SK-N-SH (cell line): Measurements from ENCODE around the gene ABCE1. TPM values are rescaled to one million over a fixed set of nuclear protein-coding genes. Genes with fewer than 3 reads are reported as not detected.

Experiments used
- CTCF ChIA-PET: fragments of 300-600, 350-600 bp; formaldehyde crosslinking; extraction: SDS; loops from one replicate; lab custom pipeline; 2021; lab: Yijun Ruan, JAX
- POLR2A ChIA-PET: fragments of 350-600 bp; sonication (Branson Sonifier 250); formaldehyde crosslinking; extraction: SDS; loops from one replicate; lab custom pipeline; 2020; ENCODE audit warnings: antibody characterized with exemption, inconsistent platforms; lab: Yijun Ruan, JAX
- DNase-seq: peaks from one replicate; pipeline ENCODE4 v3.0.0; 2012
- H2AFZ ChIP-seq: fragments of 200-600 bp; sonication (generic); 2 replicates; pipeline ENCODE4 v1.8.1; 2016; ENCODE audit warnings: antibody characterized with exemption, mild to moderate bottlenecking, low read depth
- H3F3A ChIP-seq: fragments of 200-600 bp; sonication (generic); replicated peaks from 2 replicates; pipeline ENCODE3; 2016; ENCODE audit warnings: antibody characterized with exemption, mild to moderate bottlenecking; ENCODE audit not compliant: insufficient read depth
- H3K27ac ChIP-seq, 2 experiments: fragments of 200-500 bp in 1 of 2; fragments of 200-600 bp in 1 of 2; sonication (Bioruptor generic) in 1 of 2; sonication (generic), shearing (Covaris generic) in 1 of 2; 2 replicates each; pipeline versions ENCODE4 v1.5.1 to v1.6.1; 2014 to 2016; ENCODE audit warnings: low read depth in 2 of 2, inconsistent platforms in 1 of 2, low read length in 1 of 2, mild to moderate bottlenecking in 1 of 2, mixed read lengths in 1 of 2
- H3K27me3 ChIP-seq: fragments of 200-600 bp; sonication (generic), shearing (Covaris generic); 2 replicates; pipeline ENCODE4 v1.6.1; 2016; ENCODE audit warnings: mixed run types; ENCODE audit not compliant: insufficient read depth
- H3K36me3 ChIP-seq, 2 experiments: fragments of 200-500 bp in 1 of 2; fragments of 200-600 bp in 1 of 2; sonication (Bioruptor generic) in 1 of 2; sonication (generic) in 1 of 2; replicated peaks in 1 of 2; 2 replicates each; pipeline versions ENCODE3 to v1.5.1; 2014 to 2016; ENCODE audit warnings: low read length in 1 of 2, mild to moderate bottlenecking in 1 of 2; ENCODE audit not compliant: insufficient read depth in 2 of 2, control insufficient read depth in 1 of 2
- H3K4me1 ChIP-seq, 2 experiments: fragments of 200-500 bp in 1 of 2; fragments of 200-600 bp in 1 of 2; sonication (Bioruptor generic) in 1 of 2; sonication (generic), shearing (Covaris generic) in 1 of 2; 2 replicates each; pipeline versions ENCODE4 v1.5.1 to v1.6.1; 2014 to 2016; ENCODE audit warnings: low read depth in 1 of 2, low read length in 1 of 2, mixed run types in 1 of 2; ENCODE audit not compliant: insufficient read depth in 2 of 2, control insufficient read depth in 1 of 2
- H3K4me2 ChIP-seq: fragments of 200-600 bp; sonication (generic), shearing (Covaris generic); 2 replicates; pipeline ENCODE4 v1.6.1; 2017; ENCODE audit warnings: mixed run types
- H3K4me3 ChIP-seq, 2 experiments: fragments of 200-500 bp in 1 of 2; fragments of 200-600 bp in 1 of 2; sonication (Bioruptor generic) in 1 of 2; sonication (generic), shearing (Covaris generic) in 1 of 2; 2 replicates each; pipeline versions ENCODE4 v1.5.1 to v1.8.1; 2014 to 2016; ENCODE audit warnings: low read depth in 2 of 2, inconsistent platforms in 1 of 2, low read length in 1 of 2, mild to moderate bottlenecking in 1 of 2, mixed read lengths in 1 of 2, moderate library complexity in 1 of 2
- H3K79me2 ChIP-seq: fragments of 200-600 bp; sonication (generic); 2 replicates; pipeline ENCODE4 v1.8.1; 2017; ENCODE audit warnings: mild to moderate bottlenecking; ENCODE audit not compliant: insufficient read depth
- H3K9ac ChIP-seq: fragments of 200-600 bp; sonication (generic); 2 replicates; pipeline ENCODE4 v1.6.1; 2017; ENCODE audit warnings: mixed run types
- H3K9me2 ChIP-seq: fragments of 200-600 bp; sonication (generic); 2 replicates; pipeline ENCODE4 v1.6.1; 2017; ENCODE audit warnings: mixed run types
- H3K9me3 ChIP-seq: fragments of 200-600 bp; sonication (generic); 2 replicates; pipeline ENCODE4 v1.6.1; 2017; ENCODE audit warnings: mixed run types, mild to moderate bottlenecking, moderate library complexity
- H4K20me1 ChIP-seq: fragments of 200-600 bp; sonication (generic); 2 replicates; pipeline ENCODE4 v1.6.1; 2017; ENCODE audit warnings: mild to moderate bottlenecking, mixed run types; ENCODE audit not compliant: insufficient read depth
- ELF1 ChIP-seq: IDR thresholded peaks from 2 replicates; pipeline ENCODE4 v1.4.0; 2012
- FOSL2 ChIP-seq: IDR thresholded peaks from 2 replicates; pipeline ENCODE4 v1.4.0; 2012; ENCODE audit warnings: low read depth, mild to moderate bottlenecking, moderate library complexity, borderline replicate concordance
- FOXM1 ChIP-seq: IDR thresholded peaks from 2 replicates; pipeline ENCODE4 v1.4.0; 2012; ENCODE audit warnings: low read depth, mild to moderate bottlenecking
- GABPA ChIP-seq: IDR thresholded peaks from 2 replicates; pipeline ENCODE4 v1.4.0; 2012; ENCODE audit warnings: low read depth, mild to moderate bottlenecking
- MEF2A ChIP-seq: IDR thresholded peaks from 2 replicates; pipeline ENCODE4 v1.4.0; 2012; ENCODE audit warnings: low read depth, borderline replicate concordance
- MXI1 ChIP-seq: IDR thresholded peaks from 2 replicates; pipeline ENCODE4 v1.6.1; 2012; ENCODE audit warnings: mild to moderate bottlenecking, low read depth, low read length, improper control_type of control experiment
- PBX3 ChIP-seq: IDR thresholded peaks from 2 replicates; pipeline ENCODE4; 2012
- POLR2AphosphoS5 ChIP-seq: IDR thresholded peaks from 2 replicates; pipeline ENCODE4 v1.6.1; 2012; ENCODE audit warnings: low read depth, low read length
- RAD21 ChIP-seq: IDR thresholded peaks from 2 replicates; pipeline ENCODE4 v1.6.1; 2012; ENCODE audit warnings: mild to moderate bottlenecking, low read length
- REST ChIP-seq: IDR thresholded peaks from 2 replicates; pipeline ENCODE4 v1.6.1; 2012; ENCODE audit warnings: mild to moderate bottlenecking, low read depth, low read length, moderate library complexity
- SIN3A ChIP-seq: IDR thresholded peaks from 2 replicates; pipeline ENCODE4 v1.6.1; 2012; ENCODE audit warnings: low read depth, mild to moderate bottlenecking, low read length, moderate library complexity, borderline replicate concordance
- SMC3 ChIP-seq: IDR thresholded peaks from 2 replicates; pipeline ENCODE4 v1.6.1; 2012; ENCODE audit warnings: low read depth, low read length, improper control_type of control experiment
- TEAD4 ChIP-seq: IDR thresholded peaks from 2 replicates; pipeline ENCODE4 v1.4.0; 2012; ENCODE audit warnings: mild to moderate bottlenecking, borderline replicate concordance; ENCODE audit not compliant: insufficient read depth
- USF2 ChIP-seq: fragments of 150-350 bp; IDR thresholded peaks from 2 replicates; pipeline ENCODE4 v1.6.1; 2017; ENCODE audit warnings: antibody characterized with exemption, low read length, low read depth, borderline replicate concordance
- ZBTB33 ChIP-seq: IDR thresholded peaks from 2 replicates; pipeline ENCODE4 v1.4.0; 2012; ENCODE audit warnings: low read depth, borderline replicate concordance
- WGBS: methylation state at CpG from one replicate; pipeline ENCODE4 v1.1.6; 2017; ENCODE audit warnings: low lambda C conversion rate; 5-methylcytosine and 5-hydroxymethylcytosine counted together
- polyA plus RNA-seq, 3 experiments: library from polyadenylated mRNA; depleted of rRNA; stranded (reverse); fragments of >200 nt; gene quantifications; 2 replicates each; pipeline ENCODE4 v1.2.3, GENCODE V29; 2012

ABCE1 gene
- polyA plus RNA-seq, 1 of the 3 experiments (the other 2 are of a cell fraction), result 48.3 TPM

GRCh38 chr4:145125396-145125795 is 27.3 kb downstream of the ABCE1 start:
- no peaks in the 10 kb centered on the region for H3K9me3 ChIP-seq
- no peak overlapping the region for H3K4me3 ChIP-seq
- no peak overlapping the region for H2AFZ ChIP-seq
- no peak overlapping the region for H3K4me2 ChIP-seq
- no peak for DNase-seq
- H3F3A ChIP-seq, result peaks cover 23% of the 10 kb centered on the region
- 98% methylated on average over 2 of the region's 2 CpGs for WGBS
- ChIA-PET POLR2A (no interaction called here), CTCF (no interaction called here)
- no peak overlapping the region for H3K27ac ChIP-seq
- no peaks in the 10 kb centered on the region for H4K20me1 ChIP-seq
- H3K36me3 ChIP-seq, result peaks cover 81 to 93% of the 10 kb centered on the region in 2 experiments
- no peaks in the 10 kb centered on the region; the same call in 1 of the 2 replicates for H3K79me2 ChIP-seq
- no peak for TF ChIP-seq ZBTB33
- TF ChIP-seq MXI1, result no peak
- TF ChIP-seq MEF2A, result no peak
- TF ChIP-seq ELF1, result no peak
- no peak for TF ChIP-seq FOXM1
- TF ChIP-seq USF2, result no peak
- TF ChIP-seq FOSL2, result no peak
- TF ChIP-seq POLR2AphosphoS5, result no peak
- no peak for TF ChIP-seq SIN3A
- no peak for TF ChIP-seq SMC3
- TF ChIP-seq RAD21, result no peak
- no peak for TF ChIP-seq TEAD4
- TF ChIP-seq PBX3, result no peak
- no peak for TF ChIP-seq REST
- TF ChIP-seq GABPA, result no peak
- TF ChIP-seq, all 33 proteins: peak for 0
- Histone ChIP-seq H3K27me3 (no peaks in the 10 kb centered on the region), H3K9me2 (no peaks in the 10 kb centered on the region), H3K4me1 (peaks cover 0 to under 1% of the 10 kb centered on the region in 2 experiments; a peak in 2 of 4 replicates), H3K9ac (no peak overlapping the region)
